Liver (tissue), 3 donors: ENCODE measurements around the gene DPM3.

ENCODE experiments used
- CTCF ChIP-seq: fragments of 150-350 bp; IDR thresholded peaks from 2 replicates; pipeline ENCODE4 v1.5.1; 2017; ENCODE audit warnings: improper control_type of control experiment, low read depth, low read length; ENCODE audit not compliant: missing input control
- EGR1 ChIP-seq, 2 donors: IDR thresholded peaks; 2 replicates each; pipeline ENCODE4 v1.6.1; 2016 to 2018; ENCODE audit warnings: antibody characterized with exemption in 2 of 2, low read depth in 2 of 2
- JUND ChIP-seq, 2 donors: IDR thresholded peaks; 2 replicates each; pipeline ENCODE4 v1.6.1; 2016; ENCODE audit warnings: antibody characterized with exemption in 2 of 2
- SP1 ChIP-seq: IDR thresholded peaks from 2 replicates; pipeline ENCODE4 v1.6.1; 2018; ENCODE audit warnings: antibody characterized with exemption, mild to moderate bottlenecking
- YY1 ChIP-seq: IDR thresholded peaks from 2 replicates; pipeline ENCODE4 v1.6.1; 2016; ENCODE audit warnings: antibody characterized with exemption, mild to moderate bottlenecking
- donor health status: healthy.
- donor health status: healthy.

GRCh38 chr1:155184835-155185782 is 44.8 kb upstream of the DPM3 start:
- TF ChIP-seq CTCF (no peak), EGR1 (IDR thresholded peaks at IDR 0.05; ENCODE audit: low read depth in 2 of 2) (no peak), JUND (IDR thresholded peaks at IDR 0.05) (no peak), SP1 (no peak), YY1 (no peak)
